Activated naive CD4-positive, alpha-beta T cell treated with anti-CD3 and anti-CD28 coated beads for 36 hours (primary cell): ENCODE results near the gene CD46. TPM values are rescaled to one million over a fixed set of nuclear protein-coding genes. Genes with fewer than 3 reads are reported as not detected.

Experiments used
- CTCF ChIA-PET: fragments of 350-600 bp; sonication (Branson Sonifier 250); formaldehyde crosslinking; loops from one replicate; lab custom pipeline; 2021; ENCODE audit warnings: antibody characterized with exemption; lab: Charles Lee
- DNase-seq: peaks from one replicate; pipeline ENCODE4 v3.0.0-alpha.2; 2020
- H3K27ac Mint-ChIP-seq: one replicate; pipeline ENCODE4 v1.8.0; 2021; ENCODE audit warnings: mild to moderate bottlenecking, mixed read lengths
- H3K27me3 Mint-ChIP-seq: one replicate; pipeline ENCODE4 v1.8.0; 2021; ENCODE audit warnings: low read depth, mixed read lengths
- H3K36me3 Mint-ChIP-seq: one replicate; pipeline ENCODE4 v1.8.0; 2021; ENCODE audit warnings: low read depth, mixed read lengths
- H3K4me1 Mint-ChIP-seq: one replicate; pipeline ENCODE4 v1.8.0; 2021; ENCODE audit warnings: low read depth, mixed read lengths
- H3K4me3 Mint-ChIP-seq: one replicate; pipeline ENCODE4 v1.8.0; 2021; ENCODE audit warnings: mild to moderate bottlenecking, moderate library complexity, mixed read lengths
- H3K9me3 Mint-ChIP-seq: one replicate; pipeline ENCODE4 v1.8.0; 2021; ENCODE audit warnings: mixed read lengths
- intact Hi-C: fragments of 100-400 bp; cut with micrococcal nuclease; formaldehyde crosslinking; loops from one replicate; pipeline ENCODE4 v1.15.1; 2023
- total RNA-seq, 2 experiments: library from RNA; stranded (reverse); gene quantifications; one replicate each; pipeline ENCODE4 v1.2.3, GENCODE V29; 2021

CD46 gene
- total RNA-seq, 2 experiments from 2014 or later: 91.0 to 93.4 TPM

DNA sequence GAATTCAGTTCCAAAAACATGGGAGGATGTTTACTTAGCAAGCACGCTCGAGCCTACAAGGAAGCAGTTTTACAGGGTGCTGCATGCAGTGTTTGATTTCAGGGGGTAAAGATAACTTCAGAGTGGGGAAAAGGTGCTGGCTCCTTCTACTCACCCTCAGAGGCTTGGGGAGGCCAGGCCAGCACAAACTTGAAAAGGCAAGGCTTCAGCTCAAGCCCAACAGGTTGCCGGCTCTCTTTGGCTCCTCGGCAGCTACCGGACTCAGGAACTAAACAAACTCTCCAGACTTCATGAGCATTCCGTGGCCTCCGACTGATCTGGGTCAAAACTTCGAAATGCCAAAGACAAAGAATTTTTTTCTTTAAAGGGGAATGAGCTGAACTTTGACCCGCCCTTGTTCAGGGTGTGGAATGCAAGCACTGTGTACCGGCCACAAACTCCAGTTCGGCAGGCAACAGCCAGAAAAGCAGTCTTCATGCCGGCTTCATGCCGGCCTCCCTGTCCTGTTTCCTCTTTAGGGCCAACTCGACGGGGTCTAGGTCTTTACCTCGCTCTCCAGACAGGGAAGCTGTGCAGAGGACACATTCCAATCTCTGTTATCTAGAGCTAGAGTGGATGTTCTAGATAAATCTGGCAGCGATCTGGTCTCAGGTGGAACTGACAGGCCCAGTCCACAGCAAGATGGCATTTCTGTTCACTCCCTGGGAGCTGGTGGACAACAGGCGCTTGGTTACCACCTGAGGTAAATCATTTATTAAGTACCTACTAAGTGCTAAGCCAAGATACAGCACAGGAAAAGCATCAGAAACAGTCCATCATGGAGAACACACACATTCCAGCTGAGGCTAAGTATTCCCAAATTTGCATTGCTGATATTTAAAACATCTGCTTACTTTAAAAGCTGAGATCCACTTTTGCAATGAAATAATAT, 75.0 kb downstream of the CD46 start:
- CTCF ChIA-PET: interaction anchor here (0.5 to 15.6 kb wide), 13 partner anchors 15 to 138 kb away, joined by 3 to 342 read pairs (median 5); no protein-coding TSS in a partner anchor
- Mint-ChIP-seq H3K27ac (peak overlapping the region; percentile 91), H3K4me1 (peaks cover 96% of the 10 kb centered on the region), H3K4me3 (peak overlapping the region; percentile 69), H3K9me3 (no peaks in the 10 kb centered on the region), H3K27me3 (no peaks in the 10 kb centered on the region), H3K36me3 (peaks cover 13% of the 10 kb centered on the region)
- intact Hi-C loops: loop anchor here (1.0 to 10.0 kb wide), 8 partner anchors 30 to 1928 kb away; partner anchors contain the start of genes CD46, FCMR, PFKFB2 and TRAF3IP3
- DNase-seq: no peak

DNA sequence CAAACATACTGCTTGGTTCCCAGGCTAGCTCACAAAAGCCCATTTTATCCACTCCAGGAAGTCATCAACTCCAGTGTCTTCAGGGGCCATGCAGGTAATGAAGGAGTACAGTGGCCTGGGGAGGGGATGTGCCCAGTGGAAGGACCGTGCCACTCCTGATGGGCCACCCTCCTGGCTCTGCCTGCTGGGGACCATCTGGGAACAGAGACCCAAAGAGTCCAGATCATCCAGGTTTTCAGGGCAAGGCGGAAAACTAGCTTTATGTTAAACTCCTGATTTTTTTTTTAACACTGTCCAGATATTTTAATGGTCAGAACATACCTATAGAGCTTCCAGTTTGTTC, 75.6 kb downstream of the CD46 start:
- intact Hi-C loops: loop anchor here (2.0 to 10.0 kb wide), 4 partner anchors 259 to 1927 kb away; partner anchors contain the start of genes FCMR, PFKFB2, TRAF3IP3 and YOD1
- H3K27ac Mint-ChIP-seq: peak overlapping the region; percentile 91
- peaks cover 11% of the 10 kb centered on the region for H3K36me3 Mint-ChIP-seq

DNA sequence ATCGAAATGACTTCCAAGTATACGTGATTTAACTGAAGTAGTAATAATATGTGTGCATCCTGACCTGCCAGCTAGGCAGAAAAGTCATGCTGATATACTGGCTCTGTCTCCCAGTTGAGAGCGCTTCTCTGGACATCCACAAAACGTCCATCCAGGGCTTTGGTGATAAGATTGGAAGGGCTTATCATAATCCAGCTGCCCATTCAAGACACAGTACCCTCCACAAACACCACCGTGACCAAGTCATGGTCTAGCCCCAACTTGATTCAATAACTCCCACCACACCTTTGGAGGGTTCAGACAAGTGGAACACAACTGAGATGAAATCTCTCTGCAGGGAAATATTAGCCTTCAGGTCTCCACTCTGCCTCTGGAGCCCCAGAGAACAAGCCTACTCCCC, 76.2 kb downstream of the CD46 start:
- intact Hi-C loops: loop anchor here (1.0 to 10.0 kb wide), 6 partner anchors 20 to 1927 kb away; partner anchors contain the start of genes FCMR, PFKFB2, TRAF3IP3 and YOD1
- peak overlapping the region; percentile 63 for H3K27ac Mint-ChIP-seq
- peaks cover 11% of the 10 kb centered on the region for H3K36me3 Mint-ChIP-seq
- H3K4me3 Mint-ChIP-seq: no peak overlapping the region
- peaks cover 96% of the 10 kb centered on the region for H3K4me1 Mint-ChIP-seq
- CTCF ChIA-PET: interaction anchor here (1.1 to 15.6 kb wide), 6 partner anchors 31 to 135 kb away, joined by 3 to 342 read pairs (median 18); no protein-coding TSS in a partner anchor
- DNase-seq: no peak
- H3K27me3 Mint-ChIP-seq: no peaks in the 10 kb centered on the region
- H3K9me3 Mint-ChIP-seq: no peaks in the 10 kb centered on the region

More for the DNA sequence above, 75.6 kb downstream of the CD46 start:
- Mint-ChIP-seq H3K4me3 (no peak overlapping the region), H3K27me3 (no peaks in the 10 kb centered on the region), H3K9me3 (no peaks in the 10 kb centered on the region), H3K4me1 (peaks cover 96% of the 10 kb centered on the region)
- CTCF ChIA-PET: interaction anchor here (0.8 to 15.6 kb wide), 8 partner anchors 16 to 136 kb away, joined by 3 to 342 read pairs (median 12); no protein-coding TSS in a partner anchor
- DNase-seq: no peak

DNA sequence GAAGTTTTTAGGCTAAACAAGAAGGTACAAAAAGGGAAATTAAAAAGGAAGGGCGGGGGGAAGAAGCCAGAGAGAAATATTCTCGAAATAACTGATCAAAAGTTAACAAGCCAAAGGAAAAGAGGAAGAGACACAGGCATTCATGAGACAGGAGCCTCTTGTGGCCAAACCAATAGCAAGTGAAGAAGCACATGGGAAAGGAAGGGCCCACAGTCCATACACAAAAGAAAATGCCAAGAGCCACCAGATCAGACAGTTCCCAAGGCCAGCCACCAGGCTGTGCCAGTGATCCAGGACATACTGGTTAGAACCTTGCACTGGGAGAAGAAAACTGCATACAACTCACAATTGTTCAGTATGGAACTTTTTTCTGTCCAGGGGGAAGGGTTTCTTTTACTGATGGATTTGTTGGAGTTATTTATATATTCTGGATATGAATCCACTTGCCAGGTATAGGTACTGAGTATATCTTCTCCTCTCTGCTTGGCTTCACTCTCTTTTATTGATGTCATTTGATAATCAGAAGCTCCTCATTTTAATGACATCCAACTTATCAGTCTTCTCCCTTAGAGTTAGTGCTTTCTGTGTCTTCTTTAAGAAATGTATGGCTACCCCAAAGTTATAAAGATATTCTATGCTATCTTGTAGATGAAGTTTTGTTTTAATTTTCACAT, 76.8 kb downstream of the CD46 start:
- Mint-ChIP-seq H3K4me3 (no peak overlapping the region), H3K4me1 (peaks cover 98% of the 10 kb centered on the region), H3K27ac (peak overlapping the region; percentile 63), H3K9me3 (no peaks in the 10 kb centered on the region), H3K27me3 (no peaks in the 10 kb centered on the region), H3K36me3 (peaks cover 10% of the 10 kb centered on the region)
- peak; percentile 79 for DNase-seq
- CTCF ChIA-PET: interaction anchor here (0.6 to 15.6 kb wide), 22 partner anchors 12 to 1207 kb away, joined by 3 to 342 read pairs (median 5); no protein-coding TSS in a partner anchor
- intact Hi-C loops: loop anchor here (1.0 to 10.0 kb wide), 6 partner anchors 20 to 1926 kb away; partner anchors contain the start of genes FCMR, PFKFB2, TRAF3IP3 and YOD1

DNA sequence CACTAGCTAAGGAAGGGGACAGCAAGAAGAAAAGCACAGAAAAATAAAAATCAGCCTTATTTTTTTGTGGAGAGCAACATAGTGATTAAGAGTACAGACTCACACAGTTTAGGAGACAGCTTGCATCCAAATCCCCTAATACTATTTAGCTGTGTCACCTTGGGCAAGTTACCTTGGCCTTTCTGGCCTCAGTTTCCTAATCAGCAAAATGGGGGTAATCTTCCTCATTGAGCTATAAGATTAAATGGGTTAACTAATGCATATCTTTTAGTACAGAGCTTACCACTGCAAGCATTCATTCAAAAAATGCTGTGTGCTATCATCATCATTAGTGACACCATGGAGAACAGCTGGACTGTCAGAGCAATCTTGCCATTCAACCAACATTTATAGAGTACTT, 77.7 kb downstream of the CD46 start:
- DNase-seq: no peak
- CTCF ChIA-PET: interaction anchor here (0.9 to 15.6 kb wide), 21 partner anchors 11 to 167 kb away, joined by 3 to 342 read pairs (median 5); no protein-coding TSS in a partner anchor
- no peak overlapping the region for H3K27ac Mint-ChIP-seq
- peaks cover 7% of the 10 kb centered on the region for H3K36me3 Mint-ChIP-seq
- H3K27me3 Mint-ChIP-seq: no peaks in the 10 kb centered on the region
- H3K4me1 Mint-ChIP-seq: peaks cover 98% of the 10 kb centered on the region
- no peak overlapping the region for H3K4me3 Mint-ChIP-seq
- no peaks in the 10 kb centered on the region for H3K9me3 Mint-ChIP-seq
- intact Hi-C loops: loop anchor here (5.0 to 10.0 kb wide), 3 partner anchors 777 to 1925 kb away; partner anchors contain the start of genes FCMR, PFKFB2, TRAF3IP3 and YOD1

DNA sequence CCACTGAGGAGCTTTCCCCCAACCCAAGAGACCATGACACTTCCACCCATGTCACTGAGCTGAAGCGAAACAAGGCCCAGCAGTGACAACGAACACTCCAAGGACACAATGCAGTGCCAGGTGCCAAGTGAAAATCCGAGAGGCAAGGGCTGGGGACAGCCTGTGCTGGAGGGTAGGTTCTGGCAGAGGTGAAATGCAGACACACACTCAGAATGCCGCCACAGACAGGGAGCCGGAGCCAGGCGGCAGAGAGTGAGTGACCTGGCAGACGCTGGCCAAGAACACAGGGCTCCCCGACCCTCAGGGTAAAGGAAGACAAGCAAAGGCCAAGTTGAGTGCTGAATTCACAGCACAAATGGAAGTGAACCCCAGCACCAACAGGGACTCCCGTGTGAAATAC, 78.9 kb downstream of the CD46 start:
- CTCF ChIA-PET: interaction anchor here (0.9 to 15.6 kb wide), 5 partner anchors 31 to 132 kb away, joined by 3 to 342 read pairs (median 3); no protein-coding TSS in a partner anchor
- H3K4me1 Mint-ChIP-seq: peaks cover 98% of the 10 kb centered on the region
- H3K27me3 Mint-ChIP-seq: no peaks in the 10 kb centered on the region
- no peaks in the 10 kb centered on the region for H3K9me3 Mint-ChIP-seq
- no peak for DNase-seq
- peak overlapping the region; percentile 83 for H3K27ac Mint-ChIP-seq
- intact Hi-C loops: no loop called here
- peaks cover 9% of the 10 kb centered on the region for H3K36me3 Mint-ChIP-seq
- no peak overlapping the region for H3K4me3 Mint-ChIP-seq

DNA sequence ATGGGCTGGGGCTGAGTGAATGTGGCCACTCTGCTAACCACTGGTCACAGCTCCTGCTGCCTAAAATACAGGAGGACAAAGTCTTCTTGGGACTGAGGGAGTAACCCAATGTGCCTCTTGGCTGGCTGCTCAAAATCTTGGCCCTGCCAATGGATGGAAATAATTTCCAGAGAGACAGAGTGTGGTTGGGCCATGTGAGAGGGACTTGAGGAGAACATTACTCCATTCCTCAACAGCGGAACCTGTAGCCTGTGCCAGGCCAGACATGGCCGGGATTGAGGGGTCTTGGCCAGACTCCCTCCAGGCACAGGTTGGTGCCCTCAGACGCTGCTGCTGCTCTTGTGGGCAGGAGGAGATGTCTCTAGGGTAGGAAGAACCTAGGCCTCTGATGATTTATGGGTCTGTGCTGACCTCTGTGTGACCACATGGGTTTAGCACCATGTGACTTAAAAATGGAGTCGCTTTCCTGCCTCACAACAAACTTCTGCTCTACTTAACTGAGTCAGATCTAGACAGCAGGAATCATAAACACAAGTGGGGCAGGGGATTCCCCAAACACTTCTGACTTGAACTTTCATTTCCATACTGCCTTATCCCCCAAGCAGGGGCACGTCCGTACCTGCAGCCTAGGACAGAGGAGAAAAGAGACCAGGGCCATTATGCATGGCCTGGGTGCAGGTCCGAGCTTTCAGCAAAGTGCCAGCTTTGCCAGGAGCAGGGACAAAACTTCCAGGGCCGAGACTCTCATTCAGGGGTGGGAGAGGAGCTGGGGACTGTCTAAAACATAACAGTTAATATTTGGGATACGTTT, 79.9 kb downstream of the CD46 start:
- peak; percentile 83 for DNase-seq
- no peaks in the 10 kb centered on the region for H3K27me3 Mint-ChIP-seq
- CTCF ChIA-PET: interaction anchor here (0.9 to 15.6 kb wide), 4 partner anchors 9 to 57 kb away, joined by 3 to 342 read pairs (median 3); no protein-coding TSS in a partner anchor
- H3K27ac Mint-ChIP-seq: peak overlapping the region; percentile 83
- intact Hi-C loops: loop anchor here (1.0 kb wide), 2 partner anchors 17 to 33 kb away; no protein-coding TSS in a partner anchor
- H3K4me1 Mint-ChIP-seq: peaks cover 98% of the 10 kb centered on the region
- H3K9me3 Mint-ChIP-seq: no peaks in the 10 kb centered on the region
- peak overlapping the region; percentile 58 for H3K4me3 Mint-ChIP-seq
- H3K36me3 Mint-ChIP-seq: peaks cover 9% of the 10 kb centered on the region

DNA sequence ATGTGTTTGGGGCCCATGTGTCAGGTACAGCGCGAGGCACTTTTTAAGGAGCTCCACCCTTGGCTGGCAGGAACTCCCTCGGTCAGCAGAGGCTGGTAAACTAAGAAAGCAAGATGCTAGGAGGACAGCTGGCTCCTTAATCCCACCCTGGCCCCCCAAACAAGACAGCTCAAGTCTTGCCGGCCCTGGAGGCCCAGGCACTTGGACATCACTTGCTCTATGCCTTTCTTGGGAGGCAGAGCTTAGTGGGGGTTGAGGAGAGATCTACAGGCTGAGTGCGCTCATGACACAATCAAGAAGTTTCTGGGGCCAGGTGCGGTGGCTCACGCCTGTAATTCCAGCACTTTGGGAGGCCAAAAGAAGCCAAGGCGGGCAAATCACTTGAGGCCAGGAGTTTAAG, 80.9 kb downstream of the CD46 start:
- H3K4me1 Mint-ChIP-seq: peaks cover 99% of the 10 kb centered on the region
- CTCF ChIA-PET: interaction anchor here (2.0 to 15.6 kb wide), 3 partner anchors 34 to 130 kb away, joined by 6 to 342 read pairs (median 16); no protein-coding TSS in a partner anchor
- peak overlapping the region; percentile 83 for H3K27ac Mint-ChIP-seq
- no peaks in the 10 kb centered on the region for H3K9me3 Mint-ChIP-seq
- peaks cover 9% of the 10 kb centered on the region for H3K36me3 Mint-ChIP-seq
- no peaks in the 10 kb centered on the region for H3K27me3 Mint-ChIP-seq
- no peak for DNase-seq
- H3K4me3 Mint-ChIP-seq: no peak overlapping the region
- intact Hi-C loops: loop anchor here (1.0 kb wide), 2 partner anchors 16 to 32 kb away; no protein-coding TSS in a partner anchor

DNA sequence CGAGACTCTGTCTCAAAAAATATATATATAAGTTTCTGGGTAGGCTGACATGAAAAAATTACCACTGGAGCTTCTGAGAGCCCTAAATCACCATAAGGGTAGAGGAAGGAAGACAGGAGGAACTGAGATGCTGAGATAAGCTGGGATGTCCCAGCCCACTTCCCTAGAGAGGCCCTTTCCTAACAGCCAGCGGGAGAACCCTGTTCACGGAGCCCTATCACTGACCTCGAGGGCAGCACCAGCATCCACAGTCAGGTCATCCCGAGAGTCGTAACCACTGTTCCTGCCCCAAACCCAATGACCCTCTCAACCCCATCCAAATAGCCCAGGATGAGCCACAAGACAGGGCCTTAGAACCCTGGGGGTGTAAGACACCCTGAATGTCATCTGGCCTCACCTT, 81.5 kb downstream of the CD46 start:
- H3K36me3 Mint-ChIP-seq: peaks cover 9% of the 10 kb centered on the region
- no peaks in the 10 kb centered on the region for H3K27me3 Mint-ChIP-seq
- H3K4me1 Mint-ChIP-seq: peaks cover 98% of the 10 kb centered on the region
- no peak for DNase-seq
- no peaks in the 10 kb centered on the region for H3K9me3 Mint-ChIP-seq
- CTCF ChIA-PET: interaction anchor here (1.9 to 15.6 kb wide), 4 partner anchors 9 to 130 kb away, joined by 6 to 342 read pairs (median 12); no protein-coding TSS in a partner anchor
- peak overlapping the region; percentile 83 for H3K27ac Mint-ChIP-seq
- H3K4me3 Mint-ChIP-seq: no peak overlapping the region
- intact Hi-C loops: no loop called here

DNA sequence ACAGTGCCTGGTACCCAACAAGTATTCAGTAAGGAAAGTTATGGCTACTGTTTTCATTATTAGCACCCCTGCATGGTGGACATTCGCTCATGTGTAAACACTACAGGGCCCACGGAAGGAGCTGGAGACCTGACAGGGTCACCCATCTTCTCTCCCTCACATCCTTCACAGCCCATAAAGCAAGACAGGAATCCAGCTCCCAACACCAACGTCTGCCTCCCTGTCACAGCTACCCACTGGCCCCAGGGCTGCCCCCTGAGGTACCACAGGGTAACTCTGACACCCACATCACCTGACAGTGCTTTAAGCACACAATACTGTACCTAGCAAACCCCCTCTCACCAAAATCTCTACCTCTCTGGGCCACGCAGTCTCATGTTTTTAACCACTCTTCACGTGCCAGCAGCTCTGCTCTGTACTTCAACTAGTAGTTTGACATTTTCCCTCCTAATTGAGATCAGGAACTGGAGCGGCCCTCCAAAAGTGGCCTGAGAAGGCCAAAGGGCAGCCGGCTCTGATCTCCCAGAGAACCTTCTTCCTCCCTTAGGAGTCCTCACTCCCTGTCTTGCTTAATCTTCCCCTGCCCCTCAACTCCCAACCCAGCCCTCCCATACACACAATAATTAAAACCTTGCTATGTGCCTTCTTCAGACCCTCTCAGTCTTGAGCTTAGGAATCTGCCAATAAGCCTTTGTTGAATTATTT, 82.3 kb downstream of the CD46 start:
- CTCF ChIA-PET: interaction anchor here (1.9 to 15.6 kb wide), 4 partner anchors 10 to 129 kb away, joined by 6 to 342 read pairs (median 12); no protein-coding TSS in a partner anchor
- Mint-ChIP-seq H3K27me3 (no peaks in the 10 kb centered on the region), H3K36me3 (peaks cover 13% of the 10 kb centered on the region), H3K9me3 (no peaks in the 10 kb centered on the region), H3K27ac (no peak overlapping the region), H3K4me3 (no peak overlapping the region), H3K4me1 (peaks cover 98% of the 10 kb centered on the region)
- intact Hi-C loops: no loop called here
- DNase-seq: no peak
